ENCODE data around the gene FGFR2. TPM values are rescaled to one million over a fixed set of nuclear protein-coding genes. Genes with fewer than 3 reads are reported as not detected.

FGFR2 gene
- total RNA-seq, 1 donor from 2014 or later = 58.4 TPM

GRCh38 chr10:121428867-121429266, 169.4 kb downstream of the FGFR2 start:
- DNase-seq (ENCODE audit: low read depth, low spot score) = no peak
- peaks cover 7% of the 10 kb centered on the region for H3K4me1 Mint-ChIP-seq
- no peaks in the 10 kb centered on the region for H3K36me3 Mint-ChIP-seq (ENCODE audit: low read depth)
- no peak overlapping the region for H3K4me3 Mint-ChIP-seq
- no peaks in the 10 kb centered on the region for H3K9me3 Mint-ChIP-seq
- H3K27me3 Mint-ChIP-seq (ENCODE audit: low read depth) = no peaks in the 10 kb centered on the region
- H3K27ac Mint-ChIP-seq (ENCODE audit: unreplicated experiment) = no peak overlapping the region
- TF ChIP-seq, protein P1, sequence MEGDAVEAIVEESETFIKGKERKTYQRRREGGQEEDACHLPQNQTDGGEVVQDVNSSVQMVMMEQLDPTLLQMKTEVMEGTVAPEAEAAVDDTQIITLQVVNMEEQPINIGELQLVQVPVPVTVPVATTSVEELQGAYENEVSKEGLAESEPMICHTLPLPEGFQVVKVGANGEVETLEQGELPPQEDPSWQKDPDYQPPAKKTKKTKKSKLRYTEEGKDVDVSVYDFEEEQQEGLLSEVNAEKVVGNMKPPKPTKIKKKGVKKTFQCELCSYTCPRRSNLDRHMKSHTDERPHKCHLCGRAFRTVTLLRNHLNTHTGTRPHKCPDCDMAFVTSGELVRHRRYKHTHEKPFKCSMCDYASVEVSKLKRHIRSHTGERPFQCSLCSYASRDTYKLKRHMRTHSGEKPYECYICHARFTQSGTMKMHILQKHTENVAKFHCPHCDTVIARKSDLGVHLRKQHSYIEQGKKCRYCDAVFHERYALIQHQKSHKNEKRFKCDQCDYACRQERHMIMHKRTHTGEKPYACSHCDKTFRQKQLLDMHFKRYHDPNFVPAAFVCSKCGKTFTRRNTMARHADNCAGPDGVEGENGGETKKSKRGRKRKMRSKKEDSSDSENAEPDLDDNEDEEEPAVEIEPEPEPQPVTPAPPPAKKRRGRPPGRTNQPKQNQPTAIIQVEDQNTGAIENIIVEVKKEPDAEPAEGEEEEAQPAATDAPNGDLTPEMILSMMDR (conservative IDR thresholded peaks at IDR 0.05) = no peak

Measured in neural crest cell (in vitro differentiated cells).